HCT116 (cell line): ENCODE data around the gene KRTAP12-1.

Experiments used
- EZH2 ChIP-seq: fragments of 200-600 bp; sonication (generic); IDR thresholded peaks from 2 replicates; pipeline ENCODE4 v1.6.1; 2017; ENCODE audit warnings: antibody characterized with exemption, mixed run types
- EZH2phosphoT487 ChIP-seq: fragments of 200-600 bp; IDR thresholded peaks from 2 replicates; pipeline ENCODE4 v1.6.1; 2018; ENCODE audit warnings: antibody characterized with exemption, borderline replicate concordance
- POLR2A ChIP-seq: IDR thresholded peaks from 2 replicates; pipeline ENCODE4 v1.7.0; 2011; ENCODE audit warnings: borderline replicate concordance; ENCODE audit not compliant: insufficient read depth, insufficient read length; ENCODE audit errors: extremely low read depth
- POLR2AphosphoS5 ChIP-seq: IDR thresholded peaks from 2 replicates; pipeline ENCODE4 v1.6.1; 2011; ENCODE audit warnings: mild to moderate bottlenecking, low read depth, low read length, moderate library complexity
- RAD21 ChIP-seq: IDR thresholded peaks from 2 replicates; pipeline ENCODE4 v1.6.1; 2012; ENCODE audit warnings: low read depth, mild to moderate bottlenecking
- YY1 ChIP-seq: IDR thresholded peaks from 2 replicates; pipeline ENCODE4 v1.6.1; 2011; ENCODE audit warnings: low read length, low read depth, moderate library complexity, mild to moderate bottlenecking; ENCODE audit not compliant: insufficient replicate concordance; ENCODE audit errors: extremely low read depth
- TF ChIP-seq, protein P1 (sequence below), 3 experiments: fragments of 200-600 bp in 1 of 3; sonication (generic) in 1 of 3; IDR thresholded peaks in 2 of 3; conservative IDR thresholded peaks in 1 of 3; 2 replicates each; pipeline ENCODE4 v1.5.1; 2012 to 2017; ENCODE audit warnings: low read depth in 2 of 3, low read length in 2 of 3, antibody characterized with exemption in 1 of 3, borderline replicate concordance in 1 of 3, control low read depth in 1 of 3, mild to moderate bottlenecking in 1 of 3, mixed read lengths in 1 of 3, mixed run types in 1 of 3, moderate library complexity in 1 of 3; ENCODE audit not compliant: insufficient read depth in 1 of 3
- TF ChIP-seq, protein P2 (sequence below): IDR thresholded peaks from 2 replicates; pipeline ENCODE4 v1.6.1; 2012; ENCODE audit warnings: low read depth

DNA sequence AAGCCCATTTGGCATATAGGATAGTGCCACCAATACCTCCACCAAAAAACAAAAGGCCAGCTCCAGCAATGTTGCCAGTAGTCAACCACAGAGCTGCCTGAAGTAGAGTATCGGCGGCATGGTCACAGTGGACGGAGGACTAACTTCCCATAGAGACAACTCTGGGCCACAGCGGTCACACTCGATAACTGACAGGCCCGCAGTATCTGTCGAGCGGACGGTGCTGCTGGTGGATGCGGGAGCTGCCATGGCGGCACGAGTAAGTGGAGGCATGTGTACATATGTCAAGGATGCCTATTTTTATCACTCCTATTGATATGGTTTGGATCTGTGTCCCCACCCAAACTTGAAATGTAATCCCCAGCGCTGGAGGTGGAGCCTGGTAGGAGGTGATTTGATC is 4.1 kb downstream of the KRTAP12-1 start:
- TF ChIP-seq, protein P1, sequence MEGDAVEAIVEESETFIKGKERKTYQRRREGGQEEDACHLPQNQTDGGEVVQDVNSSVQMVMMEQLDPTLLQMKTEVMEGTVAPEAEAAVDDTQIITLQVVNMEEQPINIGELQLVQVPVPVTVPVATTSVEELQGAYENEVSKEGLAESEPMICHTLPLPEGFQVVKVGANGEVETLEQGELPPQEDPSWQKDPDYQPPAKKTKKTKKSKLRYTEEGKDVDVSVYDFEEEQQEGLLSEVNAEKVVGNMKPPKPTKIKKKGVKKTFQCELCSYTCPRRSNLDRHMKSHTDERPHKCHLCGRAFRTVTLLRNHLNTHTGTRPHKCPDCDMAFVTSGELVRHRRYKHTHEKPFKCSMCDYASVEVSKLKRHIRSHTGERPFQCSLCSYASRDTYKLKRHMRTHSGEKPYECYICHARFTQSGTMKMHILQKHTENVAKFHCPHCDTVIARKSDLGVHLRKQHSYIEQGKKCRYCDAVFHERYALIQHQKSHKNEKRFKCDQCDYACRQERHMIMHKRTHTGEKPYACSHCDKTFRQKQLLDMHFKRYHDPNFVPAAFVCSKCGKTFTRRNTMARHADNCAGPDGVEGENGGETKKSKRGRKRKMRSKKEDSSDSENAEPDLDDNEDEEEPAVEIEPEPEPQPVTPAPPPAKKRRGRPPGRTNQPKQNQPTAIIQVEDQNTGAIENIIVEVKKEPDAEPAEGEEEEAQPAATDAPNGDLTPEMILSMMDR (IDR thresholded peaks at IDR 0.05 in 2 of 3, conservative IDR thresholded peaks at IDR 0.05 in 1 of 3; ENCODE audit: borderline replicate concordance in 1 of 3, insufficient read depth in 1 of 3, low read depth in 2 of 3, low read length in 2 of 3): no peak
- no peak for TF ChIP-seq RAD21
- no peak for TF ChIP-seq EZH2
- TF ChIP-seq POLR2A: no peak
- no peak for TF ChIP-seq YY1
- no peak for TF ChIP-seq EZH2phosphoT487
- TF ChIP-seq POLR2AphosphoS5: no peak
- TF ChIP-seq, protein P2, sequence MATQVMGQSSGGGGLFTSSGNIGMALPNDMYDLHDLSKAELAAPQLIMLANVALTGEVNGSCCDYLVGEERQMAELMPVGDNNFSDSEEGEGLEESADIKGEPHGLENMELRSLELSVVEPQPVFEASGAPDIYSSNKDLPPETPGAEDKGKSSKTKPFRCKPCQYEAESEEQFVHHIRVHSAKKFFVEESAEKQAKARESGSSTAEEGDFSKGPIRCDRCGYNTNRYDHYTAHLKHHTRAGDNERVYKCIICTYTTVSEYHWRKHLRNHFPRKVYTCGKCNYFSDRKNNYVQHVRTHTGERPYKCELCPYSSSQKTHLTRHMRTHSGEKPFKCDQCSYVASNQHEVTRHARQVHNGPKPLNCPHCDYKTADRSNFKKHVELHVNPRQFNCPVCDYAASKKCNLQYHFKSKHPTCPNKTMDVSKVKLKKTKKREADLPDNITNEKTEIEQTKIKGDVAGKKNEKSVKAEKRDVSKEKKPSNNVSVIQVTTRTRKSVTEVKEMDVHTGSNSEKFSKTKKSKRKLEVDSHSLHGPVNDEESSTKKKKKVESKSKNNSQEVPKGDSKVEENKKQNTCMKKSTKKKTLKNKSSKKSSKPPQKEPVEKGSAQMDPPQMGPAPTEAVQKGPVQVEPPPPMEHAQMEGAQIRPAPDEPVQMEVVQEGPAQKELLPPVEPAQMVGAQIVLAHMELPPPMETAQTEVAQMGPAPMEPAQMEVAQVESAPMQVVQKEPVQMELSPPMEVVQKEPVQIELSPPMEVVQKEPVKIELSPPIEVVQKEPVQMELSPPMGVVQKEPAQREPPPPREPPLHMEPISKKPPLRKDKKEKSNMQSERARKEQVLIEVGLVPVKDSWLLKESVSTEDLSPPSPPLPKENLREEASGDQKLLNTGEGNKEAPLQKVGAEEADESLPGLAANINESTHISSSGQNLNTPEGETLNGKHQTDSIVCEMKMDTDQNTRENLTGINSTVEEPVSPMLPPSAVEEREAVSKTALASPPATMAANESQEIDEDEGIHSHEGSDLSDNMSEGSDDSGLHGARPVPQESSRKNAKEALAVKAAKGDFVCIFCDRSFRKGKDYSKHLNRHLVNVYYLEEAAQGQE: no peak
